Caco-2 (cell line): ENCODE measurements around the gene SEMA4D. TPM values are rescaled to one million over a fixed set of nuclear protein-coding genes. Genes with fewer than 3 reads are reported as not detected.

Experiments used
- BruUV-seq: library from RNA; stranded (reverse); fragments of 400-500 nt; replicated peaks from 2 replicates; lab custom pipeline; 2021; lab: Mats Ljungman, UMichigan
- CTCF ChIA-PET: fragments of 300-600 bp; sonication (Branson Sonifier 250); formaldehyde crosslinking; loops from one replicate; lab custom pipeline; 2022; ENCODE audit warnings: antibody characterized with exemption; lab: Charles Lee
- POLR2A ChIA-PET: fragments of 300-600 bp; sonication (Branson Sonifier 250); formaldehyde crosslinking; loops from one replicate; lab custom pipeline; 2022; ENCODE audit warnings: antibody characterized with exemption; lab: Charles Lee
- DNase-seq, 2 experiments: peaks; one replicate each; pipeline versions ENCODE4 v3.0.0 to v3.0.0-alpha.2; 2020 to 2022
- H3K27me3 ChIP-seq: replicated peaks from 2 replicates; pipeline ENCODE4 v1.6.0; 2011; ENCODE audit warnings: low read length; ENCODE audit not compliant: control insufficient read depth, insufficient read depth
- H3K36me3 ChIP-seq: 2 replicates; pipeline ENCODE4 v1.5.1; 2011; ENCODE audit warnings: low read length; ENCODE audit not compliant: control insufficient read depth, insufficient read depth
- H3K4me1 ChIP-seq: fragments of 250-450 bp; sonication (Bioruptor Pico); 2 replicates; pipeline ENCODE4 v1.5.1; 2020; ENCODE audit warnings: mild to moderate bottlenecking
- H3K4me3 ChIP-seq: 2 replicates; pipeline ENCODE4 v1.5.1; 2011; ENCODE audit warnings: low read depth, mild to moderate bottlenecking, control low read depth, low read length
- H3K9me3 ChIP-seq: fragments of 250-450 bp; sonication (Bioruptor Pico); 2 replicates; pipeline ENCODE4 v1.5.1; 2020; ENCODE audit warnings: mild to moderate bottlenecking, moderate library complexity
- H3K27ac Mint-ChIP-seq: one replicate; pipeline ENCODE4 v1.8.0; 2022; ENCODE audit warnings: mixed read lengths; ENCODE audit not compliant: unreplicated experiment
- H3K27me3 Mint-ChIP-seq: one replicate; pipeline ENCODE4 v1.8.0; 2022; ENCODE audit warnings: mixed read lengths; ENCODE audit not compliant: insufficient read depth, unreplicated experiment
- H3K36me3 Mint-ChIP-seq: one replicate; pipeline ENCODE4 v1.8.0; 2022; ENCODE audit warnings: mild to moderate bottlenecking, mixed read lengths; ENCODE audit not compliant: insufficient read depth, unreplicated experiment
- H3K4me1 Mint-ChIP-seq: one replicate; pipeline ENCODE4 v1.8.0; 2022; ENCODE audit warnings: low read depth, mixed read lengths; ENCODE audit not compliant: unreplicated experiment
- H3K4me3 Mint-ChIP-seq: one replicate; pipeline ENCODE4 v1.8.0; 2022; ENCODE audit warnings: mild to moderate bottlenecking, moderate library complexity, mixed read lengths; ENCODE audit not compliant: unreplicated experiment
- H3K9me3 Mint-ChIP-seq: one replicate; pipeline ENCODE4 v1.8.0; 2022; ENCODE audit warnings: mixed read lengths; ENCODE audit not compliant: unreplicated experiment
- CTCF ChIP-seq, 2 experiments: fragments of 200-600 bp in 1 of 2; IDR thresholded peaks; 1 replicate in 1 of 2; 2 replicates in 1 of 2; pipeline versions ENCODE4 v1.5.1 to v1.8.0; 2011 to 2022; ENCODE audit warnings: antibody characterized with exemption in 1 of 2, control low read depth in 1 of 2, inconsistent platforms in 1 of 2, low read depth in 1 of 2, low read length in 1 of 2, mild to moderate bottlenecking in 1 of 2, moderate library complexity in 1 of 2; ENCODE audit not compliant: insufficient read depth in 1 of 2, severe bottlenecking in 1 of 2, unreplicated experiment in 1 of 2
- intact Hi-C: fragments of 100-400 bp; cut with micrococcal nuclease; formaldehyde crosslinking; loops from one replicate; pipeline ENCODE4 v1.10.0; 2022; ENCODE audit not compliant: unreplicated experiment
- total RNA-seq: library from RNA; stranded (reverse); gene quantifications from 2 replicates; pipeline ENCODE4 v1.2.3, GENCODE V29; 2022

SEMA4D gene
- total RNA-seq, 1 experiment from 2014 or later: 17.1 TPM

- Histone ChIP-seq H3K4me1 (no peaks in the 10 kb centered on the region), H3K4me3 (no peak overlapping the region), H3K36me3 (no peaks in the 10 kb centered on the region), H3K27me3 (no peaks in the 10 kb centered on the region), H3K9me3 (no peaks in the 10 kb centered on the region)
- TF ChIP-seq CTCF (IDR thresholded peaks at IDR 0.05; ENCODE audit: insufficient read depth in 1 of 2, low read depth in 1 of 2, low read length in 1 of 2, severe bottlenecking in 1 of 2, unreplicated experiment in 1 of 2): no peak
- Mint-ChIP-seq H3K27me3 (no peaks in the 10 kb centered on the region), H3K36me3 (peaks cover 5% of the 10 kb centered on the region), H3K27ac (no peak overlapping the region), H3K9me3 (no peaks in the 10 kb centered on the region), H3K4me3 (no peak overlapping the region), H3K4me1 (peaks cover 6% of the 10 kb centered on the region)
- POLR2A ChIA-PET: no interaction called here
- intact Hi-C loops: no loop called here
- no peak for DNase-seq
- no TSS peak for BruUV-seq
- CTCF ChIA-PET: no interaction called here
Observed at GRCh38 chr9:89492586-89492985, 5.3 kb downstream of the SEMA4D start.

- BruUV-seq: no TSS peak
- POLR2A ChIA-PET: no interaction called here
- peaks cover 6% of the 10 kb centered on the region for H3K4me1 Mint-ChIP-seq
Observed at GRCh38 chr9:89491694-89492093, 6.2 kb downstream of the SEMA4D start.

GRCh38 chr9:89489548-89490530 is 8.1 kb downstream of the SEMA4D start:
- Mint-ChIP-seq H3K4me1 (peaks cover 6% of the 10 kb centered on the region), H3K27ac (no peak overlapping the region), H3K27me3 (no peaks in the 10 kb centered on the region), H3K4me3 (no peak overlapping the region), H3K9me3 (no peaks in the 10 kb centered on the region), H3K36me3 (peaks cover 5% of the 10 kb centered on the region)
- BruUV-seq: no TSS peak
- ChIA-PET POLR2A (no interaction called here), CTCF (no interaction called here)
- Histone ChIP-seq H3K9me3 (no peaks in the 10 kb centered on the region), H3K36me3 (no peaks in the 10 kb centered on the region), H3K4me1 (no peaks in the 10 kb centered on the region), H3K4me3 (no peak overlapping the region), H3K27me3 (no peaks in the 10 kb centered on the region)
- no peak for TF ChIP-seq CTCF (IDR thresholded peaks at IDR 0.05; ENCODE audit: insufficient read depth in 1 of 2, low read depth in 1 of 2, low read length in 1 of 2, severe bottlenecking in 1 of 2, unreplicated experiment in 1 of 2)
- no peak for DNase-seq
- intact Hi-C loops: no loop called here

More at GRCh38 chr9:89491694-89492093, 6.2 kb downstream of the SEMA4D start:
- Histone ChIP-seq H3K9me3 (no peaks in the 10 kb centered on the region), H3K36me3 (no peaks in the 10 kb centered on the region), H3K4me1 (no peaks in the 10 kb centered on the region), H3K27me3 (no peaks in the 10 kb centered on the region), H3K4me3 (no peak overlapping the region)
- no peak for TF ChIP-seq CTCF (IDR thresholded peaks at IDR 0.05; ENCODE audit: insufficient read depth in 1 of 2, low read depth in 1 of 2, low read length in 1 of 2, severe bottlenecking in 1 of 2, unreplicated experiment in 1 of 2)
- CTCF ChIA-PET: no interaction called here
- Mint-ChIP-seq H3K4me3 (no peak overlapping the region), H3K27me3 (no peaks in the 10 kb centered on the region), H3K36me3 (peaks cover 5% of the 10 kb centered on the region), H3K9me3 (no peaks in the 10 kb centered on the region), H3K27ac (no peak overlapping the region)
- intact Hi-C loops: no loop called here
- no peak for DNase-seq
